Peyer's patch (tissue), 4 donors: Measurements from ENCODE around the gene ICAM1. TPM values are rescaled to one million over a fixed set of nuclear protein-coding genes. Genes with fewer than 3 reads are reported as not detected.
"Not testable (repeated sequence)": the region's sequence is repeated elsewhere in the genome, so short reads cannot be mapped to it uniquely, and the experiment has no call there.

Experiments
- DNase-seq, 3 donors: peaks; one replicate each; pipeline ENCODE4 v3.0.0-alpha.2; 2017 to 2019
- H3K27ac ChIP-seq, 4 donors: fragments of 200-600 bp; sonication (generic); one replicate each; pipeline ENCODE4 v1.5.1; 2016 to 2019
- H3K27me3 ChIP-seq, 2 donors: fragments of 200-600 bp; sonication (generic); one replicate each; pipeline ENCODE4 v1.5.1; 2019
- H3K36me3 ChIP-seq, 3 donors: fragments of 200-600 bp; sonication (generic); one replicate each; pipeline ENCODE4 v1.5.1; 2016 to 2019
- H3K4me1 ChIP-seq, 4 donors: fragments of 200-600 bp; sonication (generic); one replicate each; pipeline ENCODE4 v1.5.1; 2016 to 2019
- H3K4me3 ChIP-seq, 4 donors: fragments of 200-600 bp; sonication (generic); 1 replicate in 3 of 4; 2 replicates in 1 of 4; pipeline ENCODE4 v1.5.1; 2016 to 2019; ENCODE audit warnings: mild to moderate bottlenecking in 1 of 4
- H3K9me3 ChIP-seq, 4 donors: fragments of 200-600 bp; sonication (generic); one replicate each; pipeline ENCODE4 v1.5.1; 2016 to 2019; ENCODE audit warnings: mild to moderate bottlenecking in 1 of 4
- CTCF ChIP-seq, 6 experiments: fragments of 450-650 bp in 4 of 6; fragments of 200-600 bp in 2 of 6; sonication (generic) in 1 of 6; IDR thresholded peaks; one replicate each; pipeline ENCODE4 v1.5.1; 2017 to 2019; ENCODE audit warnings: antibody characterized with exemption in 6 of 6, mild to moderate bottlenecking in 3 of 6, moderate library complexity in 1 of 6
- POLR2A ChIP-seq, 2 donors: fragments of 450-650 bp; IDR thresholded peaks; one replicate each; pipeline ENCODE4 v1.5.1; 2017; ENCODE audit warnings: antibody characterized with exemption in 2 of 2, mild to moderate bottlenecking in 2 of 2, moderate library complexity in 2 of 2
- total RNA-seq, 4 donors: library from RNA; depleted of rRNA; stranded (reverse); fragments of >200 nt; gene quantifications; one replicate each; pipeline ENCODE4 v1.1.0, GENCODE V29; 2016

The ICAM1 gene
- total RNA-seq, 4 donors from 2014 or later = 2.6 to 62.7 (median 12.7) TPM

- H3K9me3 ChIP-seq = no peaks in the 10 kb centered on the region
- peak overlapping the region; percentile 66 to 88 (median 71) for H3K4me3 ChIP-seq
- peak in 2 of 3 donors; percentile 60 to 70 for DNase-seq
- H3K4me1 ChIP-seq = peaks cover 0 to 20% (median 7%) of the 10 kb centered on the region in 4 donors
- H3K27ac ChIP-seq = peak overlapping the region; percentile 86 to 91 (median 88)
- no peaks in the 10 kb centered on the region for H3K27me3 ChIP-seq
- no peaks in the 10 kb centered on the region for H3K36me3 ChIP-seq
- TF ChIP-seq CTCF (IDR thresholded peaks at IDR 0.05) (no peak), POLR2A (IDR thresholded peaks at IDR 0.05) (no peak)
Observed at GRCh38 chr19:10230173-10230860, 40.6 kb upstream of the ICAM1 start.

GRCh38 chr19:10230861-10231611 lies 39.9 kb upstream of the ICAM1 start, which contains the start of gene S1PR2:
Gene S1PR2, minus strand, starts transcription at chr19:10231331. Its CDS starts 6,426 bp downstream, at chr19:10224905.
- Histone ChIP-seq H3K36me3 (no peaks in the 10 kb centered on the region), H3K27ac (peak within 1 kb of the TSS; percentile 86 to 91 (median 88)), H3K27me3 (no peaks in the 10 kb centered on the region), H3K4me3 (peak within 1 kb of the TSS; percentile 66 to 88 (median 71)), H3K4me1 (peaks cover 0 to 20% (median 9%) of the 10 kb centered on the region in 4 donors), H3K9me3 (no peaks in the 10 kb centered on the region)
- no peak for TF ChIP-seq CTCF (IDR thresholded peaks at IDR 0.05)
- TF ChIP-seq POLR2A (IDR thresholded peaks at IDR 0.05) = peak; percentile 15 to 25
- peak; percentile 72 to 86 (median 81) for DNase-seq

- no peak for DNase-seq
- Histone ChIP-seq H3K4me1 (peaks cover 0 to 20% (median 9%) of the 10 kb centered on the region in 4 donors), H3K4me3 (peak overlapping the region; percentile 66 to 88 (median 71)), H3K27ac (peak overlapping the region; percentile 86 to 91 (median 88)), H3K27me3 (no peaks in the 10 kb centered on the region), H3K9me3 (no peaks in the 10 kb centered on the region), H3K36me3 (no peaks in the 10 kb centered on the region)
- TF ChIP-seq CTCF (IDR thresholded peaks at IDR 0.05) (no peak), POLR2A (IDR thresholded peaks at IDR 0.05) (no peak)
Observed at GRCh38 chr19:10231612-10232228, 39.2 kb upstream of the ICAM1 start.

- Histone ChIP-seq H3K4me1 (peaks cover 0 to 12% (median 9%) of the 10 kb centered on the region in 4 donors), H3K36me3 (no peaks in the 10 kb centered on the region), H3K4me3 (no peak overlapping the region), H3K9me3 (no peaks in the 10 kb centered on the region), H3K27ac (no peak overlapping the region), H3K27me3 (no peaks in the 10 kb centered on the region)
- no peak for DNase-seq
- no peak for TF ChIP-seq POLR2A (IDR thresholded peaks at IDR 0.05)
- no peak for TF ChIP-seq CTCF (IDR thresholded peaks at IDR 0.05)
Observed at GRCh38 chr19:10233946-10234345, 37.0 kb upstream of the ICAM1 start.

GRCh38 chr19:10235003-10235402 lies 35.9 kb upstream of the ICAM1 start:
- Histone ChIP-seq H3K4me3 (no peak overlapping the region), H3K36me3 (no peaks in the 10 kb centered on the region), H3K27me3 (no peaks in the 10 kb centered on the region), H3K4me1 (peaks cover 0 to 6% (median 3%) of the 10 kb centered on the region in 4 donors), H3K27ac (no peak overlapping the region), H3K9me3 (no peaks in the 10 kb centered on the region)
- DNase-seq = no peak
- TF ChIP-seq CTCF (IDR thresholded peaks at IDR 0.05) (no peak), POLR2A (IDR thresholded peaks at IDR 0.05) (no peak)

- H3K27me3 ChIP-seq, H3K36me3 ChIP-seq, H3K4me1 ChIP-seq, H3K9me3 ChIP-seq, DNase-seq, H3K4me3 ChIP-seq: not testable (repeated sequence)
- peak overlapping the region; percentile 81 to 89 (median 84) for H3K27ac ChIP-seq
Observed at GRCh38 chr19:10235409-10235808, 35.5 kb upstream of the ICAM1 start.
